GM06990 (cell line): ENCODE data around the gene LAX1.
"Not testable (repeated sequence)": the region's sequence is repeated elsewhere in the genome, so short reads cannot be mapped to it uniquely, and the experiment has no call there.

Experiments used
- DNase-seq: peaks from one replicate; pipeline ENCODE4 v3.0.0-alpha.2; 2011; ENCODE audit not compliant: insufficient read length; ENCODE audit errors: extremely low read depth
- H3K27me3 ChIP-seq: replicated peaks from 2 replicates; pipeline ENCODE4 v1.6.0; 2011; ENCODE audit warnings: low read length; ENCODE audit not compliant: control insufficient read depth, insufficient read depth
- H3K36me3 ChIP-seq: 2 replicates; pipeline ENCODE4 v1.5.1; 2011; ENCODE audit warnings: low read length; ENCODE audit not compliant: control insufficient read depth, insufficient read depth
- H3K4me3 ChIP-seq: replicated peaks from 2 replicates; pipeline ENCODE4 v1.5.1; 2011; ENCODE audit warnings: low read depth, mild to moderate bottlenecking, control low read depth, low read length
- TF ChIP-seq, protein P1 (sequence below): IDR thresholded peaks from 2 replicates; pipeline ENCODE4 v1.5.1; 2011; ENCODE audit warnings: low read length, control low read depth, mild to moderate bottlenecking, inconsistent platforms; ENCODE audit not compliant: insufficient read depth, poor library complexity, severe bottlenecking

LAX1 gene

DNA sequence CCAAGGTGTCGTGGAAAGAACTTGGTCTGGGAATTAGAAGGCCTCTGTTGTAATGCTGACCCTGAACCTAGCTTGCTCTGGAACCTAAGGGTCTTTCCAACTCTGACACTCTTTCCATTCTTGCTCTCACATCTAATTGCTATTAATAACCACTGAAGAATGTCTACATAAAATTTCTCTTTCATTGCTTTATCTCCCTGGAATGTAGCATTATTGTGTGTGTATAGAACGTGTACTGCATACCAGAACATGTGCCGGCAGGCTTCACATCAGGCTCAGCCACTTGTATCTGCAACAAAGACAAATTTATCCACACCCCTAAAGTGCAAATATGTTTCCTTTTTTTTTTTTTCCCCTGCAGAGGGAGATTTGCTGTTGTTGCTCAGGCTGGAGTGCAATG, 13.9 kb upstream of the LAX1 start:
- Histone ChIP-seq H3K27me3 (no peaks in the 10 kb centered on the region), H3K36me3 (no peaks in the 10 kb centered on the region), H3K4me3 (no peak overlapping the region)
- no peak for DNase-seq
- TF ChIP-seq, protein P1, sequence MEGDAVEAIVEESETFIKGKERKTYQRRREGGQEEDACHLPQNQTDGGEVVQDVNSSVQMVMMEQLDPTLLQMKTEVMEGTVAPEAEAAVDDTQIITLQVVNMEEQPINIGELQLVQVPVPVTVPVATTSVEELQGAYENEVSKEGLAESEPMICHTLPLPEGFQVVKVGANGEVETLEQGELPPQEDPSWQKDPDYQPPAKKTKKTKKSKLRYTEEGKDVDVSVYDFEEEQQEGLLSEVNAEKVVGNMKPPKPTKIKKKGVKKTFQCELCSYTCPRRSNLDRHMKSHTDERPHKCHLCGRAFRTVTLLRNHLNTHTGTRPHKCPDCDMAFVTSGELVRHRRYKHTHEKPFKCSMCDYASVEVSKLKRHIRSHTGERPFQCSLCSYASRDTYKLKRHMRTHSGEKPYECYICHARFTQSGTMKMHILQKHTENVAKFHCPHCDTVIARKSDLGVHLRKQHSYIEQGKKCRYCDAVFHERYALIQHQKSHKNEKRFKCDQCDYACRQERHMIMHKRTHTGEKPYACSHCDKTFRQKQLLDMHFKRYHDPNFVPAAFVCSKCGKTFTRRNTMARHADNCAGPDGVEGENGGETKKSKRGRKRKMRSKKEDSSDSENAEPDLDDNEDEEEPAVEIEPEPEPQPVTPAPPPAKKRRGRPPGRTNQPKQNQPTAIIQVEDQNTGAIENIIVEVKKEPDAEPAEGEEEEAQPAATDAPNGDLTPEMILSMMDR = no peak

DNA sequence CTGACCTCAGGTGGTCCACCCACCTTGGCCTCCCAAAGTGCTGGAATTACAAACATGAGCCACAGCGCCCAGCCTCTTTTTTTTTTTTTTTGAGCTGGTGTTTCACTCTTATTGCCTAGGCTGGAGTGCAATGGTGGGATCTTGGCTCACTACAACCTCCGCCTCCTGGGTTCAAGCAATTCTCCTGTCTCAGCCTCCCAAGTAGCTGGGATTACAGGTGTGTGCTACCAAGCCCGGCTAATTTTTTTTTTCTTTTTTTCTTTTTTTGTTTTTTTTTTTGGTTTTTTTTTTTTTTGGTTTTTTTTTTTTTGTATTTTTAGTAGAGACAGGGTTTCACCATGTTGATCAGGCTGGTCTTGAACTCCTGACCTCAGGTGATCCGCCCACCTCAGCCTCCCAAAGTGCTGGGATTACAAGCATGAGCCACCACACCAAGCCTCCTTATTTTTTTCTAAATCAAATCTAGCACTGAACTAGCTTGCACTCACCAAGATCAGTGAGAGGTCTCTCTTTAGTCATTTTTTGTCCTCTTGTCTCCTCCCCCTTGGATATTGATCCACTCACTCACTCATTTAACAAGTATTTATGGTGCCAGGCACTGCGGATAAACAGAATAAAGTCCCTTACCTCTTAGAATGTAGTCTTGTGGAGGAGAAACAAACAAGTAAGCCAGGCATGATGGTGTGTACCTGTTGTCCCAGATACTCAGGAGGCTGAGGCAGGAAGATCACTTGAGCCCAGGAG, 13.2 kb upstream of the LAX1 start:
- not testable (repeated sequence) for DNase-seq, H3K27me3 ChIP-seq, H3K36me3 ChIP-seq, H3K4me3 ChIP-seq

GRCh38 chr1:203754455-203754864, 10.5 kb upstream of the LAX1 start:
- Histone ChIP-seq H3K4me3 (no peak overlapping the region; the same call in 1 of the 2 replicates), H3K27me3 (no peaks in the 10 kb centered on the region), H3K36me3 (no peaks in the 10 kb centered on the region)
- peak; percentile 58 for DNase-seq
- TF ChIP-seq, protein P1 = no peak

- Histone ChIP-seq H3K36me3 (no peaks in the 10 kb centered on the region), H3K27me3 (no peaks in the 10 kb centered on the region), H3K4me3 (no peak overlapping the region)
- DNase-seq = no peak
- TF ChIP-seq, protein P1 = no peak
These were observed 8.9 kb upstream of the LAX1 start for GRCh38 chr1:203756036-203756435.

GRCh38 chr1:203758749-203759148, 6.2 kb upstream of the LAX1 start:
- not testable (repeated sequence) for H3K4me3 ChIP-seq, H3K27me3 ChIP-seq, H3K36me3 ChIP-seq, DNase-seq

DNA sequence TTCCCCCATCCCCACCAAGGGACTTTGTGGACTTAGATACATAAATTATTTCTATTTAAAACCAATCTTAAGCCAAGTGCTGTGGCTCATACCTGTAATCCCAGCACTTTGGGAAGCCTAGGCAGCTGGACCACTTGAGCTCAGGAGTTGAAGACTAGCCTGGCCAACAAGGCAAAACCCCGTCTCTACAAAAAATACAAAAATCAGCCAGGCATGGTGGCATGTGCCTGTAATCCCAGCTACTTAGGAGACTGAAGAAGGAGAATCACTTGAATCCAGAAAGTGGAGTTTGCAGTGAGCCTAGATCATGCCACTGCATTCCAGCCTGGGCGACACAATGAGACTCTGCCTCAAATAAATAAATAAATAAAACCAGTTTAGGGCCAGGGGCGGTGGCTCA, 4.5 kb upstream of the LAX1 start:
- Histone ChIP-seq H3K4me3 (no peak overlapping the region), H3K36me3 (no peaks in the 10 kb centered on the region), H3K27me3 (no peaks in the 10 kb centered on the region)
- DNase-seq = no peak
- TF ChIP-seq, protein P1 = no peak

- not testable (repeated sequence) for H3K36me3 ChIP-seq, H3K4me3 ChIP-seq, DNase-seq, H3K27me3 ChIP-seq
These were observed 3.0 kb upstream of the LAX1 start for GRCh38 chr1:203761958-203762357.
